Erythroblast (primary cell): ENCODE data around the gene ENTPD2.

ENCODE experiments used
- DNase-seq, 2 experiments: peaks; one replicate each; lab custom pipeline; 2025; lab: John Stamatoyannopoulos, UW
- GATA1 ChIP-seq: IDR thresholded peaks from 2 replicates; pipeline ENCODE4 v1.6.1; 2011; ENCODE audit warnings: low read depth, mild to moderate bottlenecking, control low read depth, low read length, moderate library complexity
- POLR2A ChIP-seq: IDR thresholded peaks from 2 replicates; pipeline ENCODE4 v1.6.1; 2011; ENCODE audit warnings: mild to moderate bottlenecking, low read length

ENTPD2 gene

DNA sequence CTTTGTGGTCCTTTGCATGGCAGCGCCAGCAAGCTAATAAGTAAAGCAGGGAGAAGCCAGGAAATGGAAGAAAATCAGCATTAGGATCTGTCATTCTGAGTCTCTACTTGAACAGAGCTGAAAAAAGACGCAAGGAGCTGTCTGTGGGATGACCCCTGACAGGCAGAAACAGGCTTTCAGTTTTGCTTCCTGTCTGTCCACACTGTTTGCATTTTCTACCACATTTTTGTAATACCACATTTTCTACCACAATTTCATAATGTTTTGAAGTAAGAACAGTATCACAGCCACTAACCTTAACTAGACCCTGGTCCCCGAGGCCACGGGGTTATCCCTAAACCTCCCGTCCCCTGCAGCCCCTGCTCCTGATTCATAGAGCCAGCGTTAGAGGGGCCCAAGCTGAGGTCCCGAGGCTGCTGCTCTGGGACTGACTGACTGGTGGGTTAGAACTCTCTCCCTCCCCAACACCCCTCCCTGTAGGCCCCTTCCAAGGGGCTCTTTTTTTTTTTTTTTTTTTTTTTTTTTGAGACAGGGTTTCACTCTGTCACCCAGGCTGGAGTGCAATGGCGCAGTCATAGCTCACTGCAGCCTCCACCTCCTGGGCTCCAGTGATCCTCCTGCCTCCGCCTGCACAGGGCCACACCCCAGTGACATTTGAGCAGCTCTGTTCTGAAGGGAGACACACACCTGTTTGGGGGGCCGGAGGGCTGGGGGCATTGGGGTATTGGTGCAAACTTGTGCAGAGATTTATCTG is 53.5 kb downstream of the ENTPD2 start:
- TF ChIP-seq GATA1 (no peak), POLR2A (no peak)
- no peak for DNase-seq
